Upper lobe of left lung (tissue), 4 donors: ENCODE results near the gene PTGR2.

Source experiments
- CTCF ChIP-seq, 6 experiments: fragments of 450-650 bp in 4 of 6; fragments of 200-600 bp in 2 of 6; sonication (generic) in 2 of 6; IDR thresholded peaks; one replicate each; pipeline ENCODE4 v1.5.1; 2016 to 2019; ENCODE audit warnings: antibody characterized with exemption in 6 of 6
- POLR2A ChIP-seq, 4 donors: fragments of 450-650 bp; IDR thresholded peaks; one replicate each; pipeline ENCODE4 v1.5.1; 2016 to 2017; ENCODE audit warnings: antibody characterized with exemption in 4 of 4, mild to moderate bottlenecking in 2 of 4
- POLR2AphosphoS5 ChIP-seq, 2 donors: sonication (generic); formaldehyde crosslinking; IDR thresholded peaks; one replicate each; pipeline ENCODE4 v1.5.1; 2017; ENCODE audit warnings: antibody characterized with exemption in 2 of 2

DNA sequence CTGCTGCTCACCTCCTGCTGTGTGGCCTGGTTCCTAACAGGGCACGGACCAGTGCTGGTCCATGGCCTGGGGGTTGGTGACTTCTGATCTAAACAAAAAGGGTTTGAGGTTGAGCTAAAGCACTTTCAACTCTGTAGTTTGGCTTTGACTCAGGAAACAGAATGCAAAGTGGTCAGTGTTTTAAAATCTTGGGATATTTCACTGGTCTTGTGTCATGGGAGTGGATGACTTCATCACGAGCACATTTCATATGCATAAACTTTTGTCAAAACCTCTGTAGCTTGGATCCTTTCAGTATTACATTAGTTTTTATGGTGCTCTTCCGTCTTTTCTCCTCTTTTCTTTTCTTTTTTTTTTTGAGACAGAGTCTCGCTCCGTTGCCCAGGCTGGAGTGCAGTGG lies 72.7 kb downstream of the PTGR2 start:
- TF ChIP-seq CTCF (IDR thresholded peaks at IDR 0.05) (no peak), POLR2AphosphoS5 (IDR thresholded peaks at IDR 0.05) (no peak), POLR2A (IDR thresholded peaks at IDR 0.05) (no peak)
